GM15510 (cell line): ENCODE measurements around the gene RBPJ.

Source experiments
- POLR2A ChIP-seq: IDR thresholded peaks from 3 replicates; pipeline ENCODE4 v1.6.1; 2011; ENCODE audit warnings: borderline replicate concordance; ENCODE audit not compliant: insufficient read length; ENCODE audit errors: extremely low read depth

RBPJ gene

GRCh38 chr4:26346203-26346620 is 25.4 kb downstream of the RBPJ start:
- TF ChIP-seq POLR2A, result no peak

GRCh38 chr4:26349496-26349895 is 28.7 kb downstream of the RBPJ start:
- no peak for TF ChIP-seq POLR2A

- TF ChIP-seq POLR2A, result no peak
Observed at GRCh38 chr4:26351685-26352084, 30.9 kb downstream of the RBPJ start.

GRCh38 chr4:26354491-26354890 is 33.7 kb downstream of the RBPJ start:
- no peak for TF ChIP-seq POLR2A

- TF ChIP-seq POLR2A, result no peak
Observed at GRCh38 chr4:26355392-26356052, 34.7 kb downstream of the RBPJ start.

- no peak for TF ChIP-seq POLR2A
Observed at GRCh38 chr4:26356081-26356501, 35.3 kb downstream of the RBPJ start.

DNA sequence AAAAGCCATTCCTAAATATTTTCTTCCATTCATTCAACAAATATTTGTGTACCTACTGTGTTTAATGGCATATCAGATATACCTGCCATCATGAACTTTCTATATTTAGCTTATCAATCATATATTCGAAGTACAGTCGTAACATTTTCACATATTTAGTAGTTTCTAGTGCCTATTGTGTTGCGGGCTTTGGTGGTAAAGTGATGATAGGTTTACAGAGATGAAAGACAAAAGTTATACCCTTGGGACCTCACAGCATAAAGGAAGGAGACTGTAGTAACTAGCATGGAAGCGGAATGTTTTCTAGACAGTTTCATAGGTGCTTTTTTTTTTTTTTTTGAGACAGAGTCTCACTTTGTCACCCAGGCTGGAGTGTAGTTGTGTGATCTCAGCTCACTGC is 39.5 kb downstream of the RBPJ start:
- TF ChIP-seq POLR2A, result no peak

GRCh38 chr4:26360864-26361263 is 40.0 kb downstream of the RBPJ start:
- no peak for TF ChIP-seq POLR2A

DNA sequence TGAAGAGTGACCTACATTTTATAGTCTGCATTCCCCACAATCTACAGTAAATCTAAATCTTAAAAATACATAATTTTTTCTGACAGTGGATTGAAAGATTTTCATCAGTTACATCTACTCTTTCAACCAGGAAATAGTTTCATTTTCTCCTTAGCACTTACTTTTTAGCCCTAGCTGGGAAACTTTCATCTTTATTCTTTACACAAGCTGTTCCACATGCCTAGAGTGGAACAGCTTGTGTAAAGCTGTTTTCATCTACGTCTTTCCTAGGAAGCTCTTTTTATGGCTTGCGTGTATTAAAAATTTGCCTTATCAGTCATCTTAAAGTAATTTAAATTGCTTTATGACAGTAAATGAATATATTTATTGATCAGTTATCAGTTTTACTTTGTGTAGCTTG is 40.5 kb downstream of the RBPJ start:
- TF ChIP-seq POLR2A, result no peak

DNA sequence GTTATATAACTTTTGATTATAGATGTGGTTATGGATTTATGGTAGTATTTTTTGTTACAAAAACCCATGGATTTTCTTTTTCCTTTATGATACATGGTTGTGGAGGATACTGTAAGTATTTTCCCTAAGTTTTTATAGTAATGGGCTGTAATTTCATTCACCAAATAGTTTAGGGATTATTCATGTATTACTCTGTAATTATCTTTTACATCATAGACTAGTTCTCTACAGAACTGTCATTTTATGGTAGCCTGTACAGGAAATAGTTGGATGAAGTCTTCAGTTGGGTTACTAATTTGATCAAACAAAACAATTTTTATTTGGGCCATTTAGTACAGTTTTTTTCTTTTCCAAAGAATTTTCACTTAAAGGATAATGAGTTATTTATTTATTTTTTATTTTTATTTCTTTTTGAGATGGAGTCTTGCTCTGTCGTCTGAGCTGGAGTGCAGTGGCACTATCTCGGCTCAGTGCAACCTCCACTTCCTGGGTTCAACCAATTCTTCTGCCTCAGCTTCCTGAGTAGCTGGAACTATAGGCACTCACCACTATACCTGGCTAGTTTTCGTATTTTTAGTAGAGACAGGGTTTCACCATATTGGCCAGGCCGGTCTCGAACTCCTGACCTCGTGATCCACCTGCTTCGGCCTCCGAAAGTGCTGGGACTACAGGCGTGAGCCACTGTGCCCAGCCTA is 42.1 kb downstream of the RBPJ start:
- TF ChIP-seq POLR2A, result no peak

- TF ChIP-seq POLR2A, result no peak
Observed at GRCh38 chr4:26365537-26366150, 44.8 kb downstream of the RBPJ start.

DNA sequence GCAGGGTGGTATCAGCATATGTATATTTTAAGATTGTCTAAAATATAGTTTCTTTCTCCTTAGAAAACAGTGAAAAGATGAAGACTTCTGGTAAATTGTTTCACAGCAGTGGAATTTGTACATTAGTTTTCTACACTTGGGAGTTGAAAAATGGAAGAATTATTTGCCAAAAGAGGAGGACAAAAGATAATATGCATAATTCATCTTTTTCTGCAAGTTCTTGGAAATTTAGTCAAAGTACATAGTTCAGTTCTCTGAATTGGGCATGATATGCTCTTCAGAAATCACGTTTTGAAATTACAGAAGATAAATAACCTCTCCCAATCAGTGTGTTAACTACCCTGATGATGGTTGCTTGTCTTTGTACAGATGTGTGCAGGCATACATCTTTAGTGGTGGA is 47.0 kb downstream of the RBPJ start:
- no peak for TF ChIP-seq POLR2A

- no peak for TF ChIP-seq POLR2A
Observed at GRCh38 chr4:26368685-26369084, 47.9 kb downstream of the RBPJ start.

DNA sequence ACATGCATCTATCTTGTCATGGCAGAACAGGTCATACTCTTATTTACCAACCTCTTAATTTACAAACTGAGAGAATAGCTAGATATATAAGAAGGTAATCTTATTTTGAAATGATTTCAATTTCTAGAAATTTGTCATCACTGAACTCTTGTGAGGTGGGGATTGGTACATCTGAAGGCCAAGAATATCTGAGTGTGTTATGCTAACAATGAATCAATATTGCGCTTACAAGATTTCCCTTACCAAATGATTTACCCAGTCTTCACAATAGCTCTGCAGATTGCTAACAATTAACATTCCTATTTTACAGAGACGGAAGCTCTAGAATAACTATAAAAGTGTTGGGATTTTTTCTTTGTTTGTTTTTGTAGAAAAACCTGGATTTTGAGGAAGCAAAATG is 48.3 kb downstream of the RBPJ start:
- no peak for TF ChIP-seq POLR2A

- no peak for TF ChIP-seq POLR2A
Observed at GRCh38 chr4:26369581-26369980, 48.8 kb downstream of the RBPJ start.

DNA sequence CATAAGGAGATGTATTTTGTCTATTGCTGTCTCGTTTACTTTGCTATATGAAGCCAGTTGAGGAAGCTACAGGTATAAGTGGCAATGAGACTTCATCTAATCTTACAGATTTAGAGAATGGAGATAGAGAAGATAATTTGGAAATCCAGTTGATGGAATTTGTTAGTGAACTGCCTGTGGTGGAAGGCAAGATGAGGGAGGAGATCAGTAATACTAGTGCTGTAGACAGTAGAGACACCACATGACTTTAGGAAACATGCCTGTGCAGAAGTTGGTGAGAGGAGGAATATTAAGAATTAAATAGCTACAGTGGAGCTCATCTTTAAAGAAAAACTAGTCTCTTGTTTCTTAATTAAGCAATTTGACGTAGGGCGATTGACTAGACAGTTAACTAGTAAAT is 51.3 kb downstream of the RBPJ start:
- TF ChIP-seq POLR2A, result no peak

DNA sequence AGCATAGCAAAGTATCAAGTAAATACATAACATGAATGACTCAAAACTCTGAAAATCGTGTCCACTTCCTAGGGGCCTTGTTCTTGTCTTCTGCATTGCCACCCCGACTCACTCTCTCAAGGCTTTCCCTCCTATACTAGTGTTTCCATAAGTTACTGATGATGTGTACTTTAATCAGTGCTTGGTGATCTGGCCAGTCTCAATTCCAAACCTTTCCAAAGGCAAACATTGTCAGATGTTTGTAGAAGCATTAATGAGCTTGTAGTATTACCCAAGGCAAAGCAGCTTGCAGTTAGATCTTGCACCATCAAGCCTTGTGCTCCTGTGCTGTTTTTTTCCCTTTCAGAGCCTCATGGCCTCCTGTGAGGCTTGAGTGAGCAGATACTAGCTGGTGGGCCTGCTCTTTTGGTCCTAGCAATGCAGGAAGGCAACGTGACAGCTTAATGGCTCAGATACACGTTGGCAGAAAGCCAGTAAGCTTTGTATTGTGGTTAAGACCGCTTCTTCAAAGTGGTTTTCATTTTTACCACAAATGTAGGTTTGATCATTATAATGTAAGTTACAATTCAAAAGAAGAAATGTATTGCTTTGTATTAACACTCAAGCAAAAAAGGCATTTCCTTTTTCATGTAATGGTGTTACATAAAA is 51.8 kb downstream of the RBPJ start:
- no peak for TF ChIP-seq POLR2A

- TF ChIP-seq POLR2A, result no peak
Observed at GRCh38 chr4:26375551-26375950, 54.7 kb downstream of the RBPJ start.
